Stimulated activated naive CD4-positive, alpha-beta T cell treated with Interleukin-2 at 50 U/mL for 16 hours (primary cell): ENCODE measurements around the gene AMN1.
A peak's percentile ranks its signal among the peaks of the same experiment; 100 is the strongest.
"Not testable (repeated sequence)": the region's sequence is repeated elsewhere in the genome, so short reads cannot be mapped to it uniquely, and the experiment has no call there.

Source experiments
- DNase-seq: peaks from one replicate; lab custom pipeline; 2025; lab: John Stamatoyannopoulos, UW

The AMN1 gene

DNA sequence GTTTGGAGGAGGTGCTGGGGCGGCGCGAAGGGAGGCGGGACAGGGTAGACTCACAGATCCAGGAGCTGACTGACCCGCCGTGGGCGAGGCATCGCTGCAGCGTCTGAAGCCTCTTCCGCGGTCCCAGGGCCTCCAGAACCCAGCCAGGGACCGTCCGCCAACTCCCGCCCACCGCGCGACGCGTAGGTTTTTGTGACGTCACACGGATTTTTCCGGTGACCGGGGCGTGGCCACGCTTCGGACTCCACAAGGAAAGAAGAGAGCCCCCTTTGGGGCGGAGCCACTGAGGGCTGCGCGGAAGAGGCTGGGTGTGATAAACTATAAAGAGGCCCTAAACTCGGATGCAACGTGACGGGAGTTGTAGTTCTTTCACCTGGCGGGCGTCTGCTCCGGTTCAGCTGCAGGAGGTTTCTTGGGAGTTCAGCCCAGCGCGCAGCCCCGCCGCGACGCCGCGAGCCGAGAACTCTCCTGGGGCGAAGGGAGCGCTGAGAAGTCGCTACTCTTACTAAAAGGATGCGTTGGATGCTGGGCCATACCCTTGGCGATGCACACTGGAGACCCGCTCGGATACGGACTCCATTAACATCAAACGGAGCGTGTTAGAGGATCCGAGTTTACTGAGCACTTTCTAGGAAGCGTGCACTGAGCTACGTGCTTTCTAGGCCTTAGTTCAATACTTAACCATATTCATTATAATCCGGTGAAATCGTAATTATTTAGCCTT, at the start of gene AMN1:
Gene AMN1 (minus strand): TSS at position 105 of the 724 bp plus-strand sequence. CDS start 13 bp downstream, at position 92.
- peak; percentile 97 for DNase-seq

DNA sequence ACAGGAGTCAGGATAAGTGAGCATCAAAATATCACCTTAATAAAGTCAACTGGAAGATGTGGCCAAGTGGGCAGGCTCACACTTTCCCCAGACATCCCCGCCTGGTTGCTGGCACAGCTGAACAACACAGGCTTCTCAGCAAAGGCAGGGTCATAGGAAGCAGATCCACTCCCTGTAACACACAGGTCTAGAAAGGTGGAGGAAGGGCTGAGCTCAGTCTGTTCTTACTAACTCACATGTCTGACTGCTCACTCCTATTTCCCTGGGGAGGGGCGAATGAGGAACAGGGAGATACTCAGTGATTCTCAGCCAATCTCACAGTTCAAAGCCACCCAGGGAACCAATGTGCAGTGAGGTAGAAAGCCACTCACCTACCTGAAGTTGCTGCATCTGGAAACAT, 45.0 kb upstream of the AMN1 start:
- DNase-seq: no peak

DNA sequence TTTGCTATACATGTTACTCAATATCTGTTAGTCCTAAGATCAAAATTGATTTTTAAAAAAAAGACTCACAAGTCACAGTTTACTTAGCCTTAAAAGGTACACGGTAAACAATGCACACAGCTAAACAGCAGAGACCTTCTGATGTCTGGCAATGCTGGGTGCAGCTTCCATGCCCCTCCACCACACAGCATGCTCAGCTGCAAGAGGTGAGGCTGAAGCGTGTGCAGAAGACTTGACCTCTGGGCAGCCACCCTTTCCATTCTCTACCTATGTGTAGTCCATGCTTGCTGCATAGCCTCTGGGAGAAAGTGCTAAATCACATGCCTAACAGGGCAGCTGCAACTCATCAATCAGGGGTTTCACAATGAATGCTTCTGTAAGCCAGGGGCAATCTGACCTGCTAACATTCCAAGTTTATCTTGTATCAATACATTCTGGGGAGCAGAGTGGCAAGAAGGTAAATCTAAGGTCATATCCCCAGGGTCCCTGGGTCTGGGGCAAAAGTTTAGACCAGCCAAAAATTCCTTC, 44.5 kb upstream of the AMN1 start:
- DNase-seq: no peak

DNA sequence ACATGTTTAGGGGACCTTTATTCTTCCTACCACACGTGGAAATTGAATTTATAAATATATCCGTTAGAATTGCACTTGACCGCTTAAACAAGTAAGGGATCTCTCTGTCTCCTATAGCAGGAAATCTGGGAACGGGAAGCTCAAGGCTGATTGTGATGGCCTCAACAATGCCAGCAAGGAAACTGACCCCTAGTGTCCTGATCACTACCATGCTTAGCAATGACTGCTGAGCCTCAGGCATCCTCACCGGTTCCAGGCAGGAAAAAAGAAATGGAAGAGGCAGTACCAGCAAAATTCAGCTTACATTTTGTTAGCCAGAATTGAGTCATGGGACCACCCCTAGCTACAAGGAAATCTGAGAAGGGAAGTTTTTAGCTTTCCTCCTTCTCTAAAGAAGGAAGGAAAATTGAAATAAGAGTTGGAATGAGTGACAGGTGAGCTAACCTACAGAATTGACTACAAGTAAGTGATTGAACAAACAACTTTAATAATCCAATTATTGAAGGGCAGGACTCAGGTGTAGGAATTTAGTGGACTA, 43.9 kb upstream of the AMN1 start:
- no peak for DNase-seq

DNA sequence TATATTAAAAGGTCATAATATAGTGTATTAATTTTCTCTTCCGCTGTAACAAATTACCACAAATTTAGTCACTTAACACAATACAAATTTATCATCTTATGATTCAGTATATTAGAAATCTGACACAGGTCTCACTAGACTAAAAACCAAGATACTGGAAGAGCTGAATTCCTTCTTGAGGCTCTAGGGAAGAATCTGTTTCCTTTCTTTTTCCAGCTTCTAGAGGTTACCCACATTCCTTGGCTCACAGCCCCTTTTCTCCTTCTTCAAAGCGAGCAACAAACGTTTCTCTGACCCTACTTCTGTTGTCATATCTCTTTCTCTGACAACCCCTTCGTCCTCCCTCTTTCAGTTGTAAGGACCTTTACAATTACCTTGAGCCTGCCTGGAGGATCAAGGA, 43.4 kb upstream of the AMN1 start:
- DNase-seq: no peak

DNA sequence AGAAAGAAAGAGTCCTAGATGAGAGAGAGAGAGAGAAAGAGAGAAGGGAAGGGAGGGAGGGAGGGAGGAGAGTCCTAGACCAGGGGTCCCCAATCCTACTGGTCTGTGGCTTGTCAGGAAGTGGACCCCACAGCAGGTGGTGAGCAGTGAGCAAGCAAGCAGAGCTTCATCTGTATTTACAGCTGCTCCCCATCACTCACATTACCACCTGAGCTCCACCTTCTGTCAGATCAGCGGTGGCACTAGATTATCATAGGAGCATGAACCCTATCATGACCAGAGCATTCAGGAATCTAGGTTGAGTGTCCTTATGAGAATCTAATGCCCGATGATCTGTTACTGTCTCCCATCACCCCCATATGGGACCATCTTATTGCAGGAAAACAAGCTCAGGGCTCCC, 39.2 kb upstream of the AMN1 start:
- no peak for DNase-seq

DNA sequence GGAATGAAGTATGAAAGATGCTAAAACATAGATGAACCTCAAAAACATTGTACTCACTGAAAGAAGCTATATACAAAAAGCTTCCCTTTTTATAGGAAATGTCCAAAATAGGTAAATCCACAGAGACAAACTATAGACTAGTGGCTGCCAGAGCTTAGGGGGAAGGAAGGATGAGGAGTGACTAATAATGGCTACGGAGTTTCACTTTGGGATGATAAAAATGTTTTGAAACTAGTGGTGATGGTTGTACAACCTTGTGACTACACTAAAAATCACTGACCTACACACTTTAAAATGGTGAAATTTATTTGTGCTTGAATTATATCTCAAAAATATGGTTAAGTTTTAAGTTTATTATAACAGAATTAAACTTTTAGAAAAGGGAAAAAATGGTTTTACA, 37.1 kb upstream of the AMN1 start:
- DNase-seq: no peak

DNA sequence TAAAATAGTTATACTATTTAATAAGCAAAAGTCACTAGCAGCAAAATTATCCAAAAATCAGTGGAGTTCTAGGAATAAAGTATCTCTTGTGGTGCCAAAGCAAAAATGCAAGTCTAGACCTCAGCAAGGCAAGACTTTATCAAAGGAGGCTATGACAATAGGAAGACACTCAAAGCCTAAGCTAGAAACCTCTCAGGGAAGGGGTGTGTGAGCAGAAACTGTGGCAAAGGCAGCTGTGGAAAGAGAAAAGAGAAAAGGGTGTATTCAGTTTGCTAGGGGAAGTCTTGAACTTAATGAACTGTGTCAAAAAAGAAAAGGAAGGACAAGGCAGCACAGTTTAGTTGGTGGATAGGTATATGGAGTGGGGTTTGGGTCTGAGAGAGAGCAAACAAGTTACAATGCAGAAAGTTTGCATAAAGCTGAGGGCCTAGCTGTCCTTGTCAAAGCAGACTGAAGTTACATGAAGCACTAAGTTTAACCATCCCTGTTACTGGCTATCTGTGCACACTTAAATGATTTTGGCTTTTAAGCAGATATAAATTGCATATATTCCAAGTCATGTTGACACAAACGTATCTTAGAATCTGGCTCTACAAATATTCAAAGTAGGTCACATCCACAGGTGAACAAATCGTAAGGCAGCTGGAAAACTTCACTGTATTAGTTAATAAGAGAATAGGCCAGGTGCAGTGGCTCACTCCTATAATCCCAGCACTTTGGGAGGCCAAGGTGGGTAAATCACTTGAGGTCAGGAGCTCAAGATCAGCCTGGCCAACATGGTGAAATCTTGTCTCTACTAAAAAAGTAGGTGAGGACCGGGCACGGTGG, 31.0 kb upstream of the AMN1 start:
- no peak for DNase-seq

DNA sequence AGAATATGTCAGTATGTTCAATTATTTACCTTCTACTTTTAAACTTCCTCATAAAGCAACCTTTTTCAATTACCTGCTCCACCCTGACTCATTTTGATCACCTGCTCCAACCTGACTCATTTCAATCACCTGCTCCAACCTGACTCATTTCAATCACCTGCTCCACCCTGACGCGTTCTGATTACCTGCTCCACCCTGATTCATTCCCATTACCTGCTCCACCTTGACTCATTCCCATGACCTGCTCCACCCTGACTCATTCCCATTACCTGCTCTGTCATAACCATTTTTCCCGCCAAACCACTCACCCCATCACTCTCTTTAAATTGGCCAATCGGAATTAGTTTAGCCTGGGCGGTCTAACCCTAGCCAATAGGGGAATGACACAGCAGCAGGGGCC, 29.5 kb upstream of the AMN1 start:
- DNase-seq: not testable (repeated sequence)

DNA sequence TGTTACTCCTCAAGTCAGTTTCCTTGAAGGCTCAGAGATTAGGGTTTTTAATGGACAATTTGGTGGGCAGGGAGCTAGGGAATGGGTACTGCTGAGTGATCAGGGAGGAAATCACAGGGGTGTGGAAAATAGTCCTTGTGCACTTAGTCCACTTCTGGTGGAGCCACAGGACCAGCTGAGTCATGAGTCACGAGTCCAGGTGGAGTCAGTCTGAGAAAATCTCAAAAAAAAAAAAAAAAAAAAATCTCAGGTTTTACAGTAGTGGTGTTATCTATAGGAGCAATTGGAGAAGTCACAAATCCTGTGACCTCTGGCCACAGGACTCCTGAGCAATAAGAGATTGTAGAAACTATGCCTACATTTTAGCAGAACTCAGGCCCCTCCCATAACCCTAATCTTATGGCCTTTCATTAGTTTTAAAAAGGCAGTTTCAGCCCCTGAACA, 28.2 kb upstream of the AMN1 start:
- DNase-seq: no peak

DNA sequence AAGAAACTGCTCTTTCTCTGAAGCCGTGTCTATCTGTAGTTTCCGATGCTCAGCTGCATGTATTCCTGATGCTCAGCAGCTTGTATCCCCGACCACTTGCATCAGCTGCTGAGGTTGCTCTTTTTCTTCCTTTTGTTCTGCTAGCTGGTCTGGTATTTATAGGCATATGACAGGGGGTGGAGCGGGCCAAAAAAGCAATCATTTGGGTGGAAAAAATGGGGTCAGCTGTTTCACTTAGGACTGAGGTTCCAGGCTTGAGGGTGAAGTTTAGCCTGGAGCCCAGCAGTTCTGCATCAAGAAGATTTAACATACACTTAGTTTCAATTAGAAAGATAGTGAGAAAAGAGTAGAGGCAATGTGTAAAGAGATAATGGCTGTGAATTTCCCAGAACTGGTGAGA, 23.6 kb upstream of the AMN1 start:
- no peak for DNase-seq

DNA sequence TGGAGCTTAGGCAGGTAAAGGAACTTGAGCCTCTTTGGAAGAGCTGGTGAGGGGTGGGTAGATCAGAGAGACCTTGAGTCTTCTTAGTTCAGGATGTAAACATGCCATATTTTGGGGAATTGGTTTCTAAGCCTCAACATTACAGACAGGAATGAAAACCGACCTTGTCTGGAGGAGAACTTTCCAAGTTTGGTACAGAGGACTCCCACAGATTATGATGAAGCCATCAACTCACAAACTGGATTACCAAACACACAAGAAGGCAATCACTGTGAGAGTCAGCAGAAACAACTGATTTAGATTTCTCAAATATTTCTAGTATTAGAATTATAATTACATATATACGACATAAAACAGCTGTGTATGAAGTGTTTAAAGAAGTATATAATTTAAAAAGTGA, 22.3 kb upstream of the AMN1 start:
- DNase-seq: no peak

DNA sequence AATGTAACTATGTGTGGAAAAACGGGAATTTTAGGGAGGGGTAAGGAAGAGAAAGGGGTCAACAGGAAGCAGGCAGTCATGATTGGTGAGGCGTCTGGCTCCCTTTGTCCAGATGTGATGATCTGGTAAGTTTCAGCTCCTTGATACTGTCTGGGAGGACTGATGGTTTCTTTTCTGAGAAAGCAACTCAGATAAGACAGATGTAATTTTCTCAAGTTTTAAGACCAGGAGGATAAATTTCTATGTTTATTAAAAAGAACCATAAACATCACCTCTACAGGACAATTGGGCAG, 21.9 kb upstream of the AMN1 start:
- DNase-seq: no peak

DNA sequence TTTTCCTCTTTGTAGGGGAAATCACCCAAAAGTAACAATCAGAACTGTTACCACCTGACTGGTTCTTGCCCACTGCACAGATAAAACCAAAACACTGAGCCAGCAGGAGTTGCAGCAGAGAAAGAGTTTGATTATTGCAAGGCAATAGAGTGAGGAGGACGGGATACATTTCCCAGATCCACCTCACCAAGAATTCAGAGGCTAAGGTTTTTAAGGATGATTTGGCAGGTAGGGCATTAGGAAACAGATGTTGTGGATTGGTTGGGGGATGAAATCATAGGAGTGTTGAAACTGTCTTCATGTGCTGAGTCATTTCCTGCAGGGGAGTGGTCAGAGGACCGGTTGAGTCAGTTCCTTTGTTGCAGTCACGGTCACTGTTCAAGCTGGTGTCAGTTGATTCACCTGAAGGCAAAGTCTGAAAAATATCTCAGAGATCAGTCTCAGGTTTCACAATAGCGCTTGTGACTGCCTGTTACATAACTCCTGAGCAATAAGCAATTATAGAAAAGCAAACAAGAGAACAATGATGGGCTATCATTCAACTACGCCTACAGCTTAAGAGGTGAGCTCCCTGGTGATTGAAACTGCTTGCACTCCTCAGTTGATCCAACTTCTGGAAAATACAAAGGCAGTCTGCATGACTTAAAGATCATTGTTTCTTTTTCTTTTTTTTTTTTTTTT, 20.3 kb upstream of the AMN1 start:
- peak; percentile 66 for DNase-seq

DNA sequence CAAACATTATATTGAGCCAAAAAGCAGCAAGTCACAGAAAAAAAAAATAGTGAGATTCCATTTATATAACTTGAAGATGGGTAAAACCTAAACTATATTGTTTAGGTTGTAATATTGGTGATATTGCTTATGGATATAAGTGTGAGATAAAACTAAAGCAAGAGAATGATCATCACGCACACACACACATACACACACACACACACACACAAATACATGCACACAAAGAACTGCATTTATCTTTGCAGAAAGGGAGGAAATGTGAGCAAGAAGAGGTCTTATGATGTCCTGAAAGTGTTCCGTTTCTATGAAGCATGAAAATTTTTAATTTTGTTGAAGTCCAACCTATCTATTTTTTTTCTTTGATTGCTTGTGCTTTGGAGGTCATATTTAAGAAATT, 16.4 kb upstream of the AMN1 start:
- no peak for DNase-seq

DNA sequence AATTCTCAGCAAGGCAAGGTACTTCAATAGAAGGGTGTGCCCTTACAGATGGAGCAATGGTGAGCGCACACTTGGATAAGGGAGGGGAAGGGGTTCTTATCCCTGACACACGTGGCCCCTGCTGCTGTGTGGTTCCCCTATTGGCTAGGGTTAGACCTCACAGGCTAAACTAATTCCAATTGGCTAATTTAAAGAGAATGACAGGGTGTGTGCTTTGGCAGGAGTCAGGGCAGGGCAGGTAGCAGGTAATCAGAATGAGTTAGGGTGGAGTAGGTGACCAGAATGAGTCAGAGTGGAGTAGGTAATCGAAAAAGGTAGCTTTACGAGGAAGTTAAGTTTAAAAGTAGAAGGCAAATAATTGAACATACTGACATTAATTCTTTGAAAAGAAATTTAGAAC, 15.5 kb upstream of the AMN1 start:
- not testable (repeated sequence) for DNase-seq

DNA sequence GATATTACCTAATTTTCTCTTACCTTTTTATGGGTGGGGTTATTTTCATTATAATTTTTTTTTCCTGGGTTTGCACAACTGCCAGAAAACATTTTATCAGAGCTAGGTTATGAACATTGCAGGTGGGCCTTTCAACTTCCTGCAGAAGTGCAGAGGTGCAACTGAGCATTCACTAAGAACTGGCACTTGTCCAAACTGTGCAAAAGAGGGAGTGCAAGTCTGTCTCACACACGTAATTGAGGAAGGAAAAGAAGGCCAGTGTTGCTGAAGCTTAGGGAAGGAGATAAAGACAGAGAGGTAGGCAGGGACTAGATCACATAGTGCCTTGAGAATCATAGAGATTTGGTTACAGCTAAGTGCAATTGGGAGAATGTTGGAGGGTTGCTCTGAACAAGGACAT, 14.1 kb upstream of the AMN1 start:
- no peak for DNase-seq

DNA sequence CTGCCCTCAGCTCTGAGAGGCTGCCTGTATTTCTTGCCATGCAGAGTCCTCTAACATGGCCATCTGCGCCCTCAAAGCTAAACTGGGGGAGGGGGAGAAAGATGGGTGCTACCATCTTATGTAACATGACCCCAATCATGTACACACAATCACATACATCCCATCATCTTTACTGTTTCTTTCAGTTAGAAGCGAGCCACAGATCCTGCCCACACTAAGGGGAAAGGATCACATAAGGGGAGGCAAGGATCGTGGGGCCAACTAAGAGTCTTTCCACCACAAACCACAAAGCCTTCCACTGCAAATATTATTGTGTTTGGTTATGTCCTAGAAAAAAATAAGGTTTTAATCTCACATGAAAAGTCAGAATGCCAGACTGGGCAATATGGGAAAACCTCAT, 11.8 kb upstream of the AMN1 start:
- no peak for DNase-seq

DNA sequence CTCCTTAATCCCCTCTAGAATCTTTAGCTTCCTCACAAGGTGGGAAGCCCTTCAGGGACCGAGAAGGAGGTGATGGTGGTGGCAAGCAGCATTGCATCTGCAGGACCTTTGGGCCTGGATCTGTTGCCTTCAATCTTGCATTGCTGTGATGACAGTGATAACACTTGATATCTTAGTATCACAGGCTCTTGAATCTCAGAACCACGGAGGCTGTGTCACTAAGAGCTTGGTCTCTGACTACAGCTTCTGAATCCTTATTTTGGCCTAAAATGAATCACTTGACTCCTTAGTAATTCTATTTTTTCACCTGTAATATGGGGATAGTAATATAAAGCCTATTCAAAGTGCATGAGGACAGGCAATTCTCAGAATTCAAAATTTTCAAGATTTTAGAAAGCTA, 8.9 kb upstream of the AMN1 start:
- no peak for DNase-seq

DNA sequence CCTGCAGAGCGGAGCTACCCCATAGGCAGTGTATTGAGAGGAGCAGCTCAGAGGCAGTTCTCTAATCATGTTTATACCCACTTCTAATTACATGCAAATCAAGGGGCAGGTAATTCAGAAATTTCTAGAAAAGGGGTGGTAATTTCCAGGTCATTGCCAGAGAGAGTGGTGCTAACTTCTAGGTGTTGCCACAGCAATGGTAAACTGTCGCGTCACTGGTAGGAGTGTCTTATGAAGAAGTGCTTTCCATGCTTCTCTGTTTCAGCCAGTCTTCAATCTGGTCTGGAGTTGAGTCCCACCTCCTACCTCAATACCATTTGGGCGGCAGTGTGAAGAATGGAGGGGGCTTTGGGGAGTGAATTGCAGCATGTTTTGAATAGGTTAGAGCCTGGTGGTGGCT, 8.5 kb upstream of the AMN1 start:
- no peak for DNase-seq

DNA sequence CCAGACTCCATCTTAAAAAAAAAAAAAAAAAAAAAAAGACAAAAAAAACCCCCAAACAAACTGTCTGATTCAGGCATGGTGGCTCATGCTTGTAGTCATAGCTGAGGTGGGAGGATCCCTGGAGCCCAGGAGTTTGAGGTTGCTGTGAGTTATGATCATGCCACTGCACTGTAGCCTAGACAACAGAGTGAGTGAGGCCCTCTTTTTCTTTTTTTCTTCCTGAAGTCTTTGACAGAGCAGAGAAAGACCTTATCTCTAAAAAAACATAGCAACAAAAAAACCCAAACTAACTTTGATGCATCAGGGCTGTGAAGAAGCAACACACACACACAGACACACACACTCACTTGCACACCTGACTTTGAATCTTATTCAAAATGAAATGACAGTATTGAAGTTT, 7.7 kb upstream of the AMN1 start:
- DNase-seq: peak; percentile 68

DNA sequence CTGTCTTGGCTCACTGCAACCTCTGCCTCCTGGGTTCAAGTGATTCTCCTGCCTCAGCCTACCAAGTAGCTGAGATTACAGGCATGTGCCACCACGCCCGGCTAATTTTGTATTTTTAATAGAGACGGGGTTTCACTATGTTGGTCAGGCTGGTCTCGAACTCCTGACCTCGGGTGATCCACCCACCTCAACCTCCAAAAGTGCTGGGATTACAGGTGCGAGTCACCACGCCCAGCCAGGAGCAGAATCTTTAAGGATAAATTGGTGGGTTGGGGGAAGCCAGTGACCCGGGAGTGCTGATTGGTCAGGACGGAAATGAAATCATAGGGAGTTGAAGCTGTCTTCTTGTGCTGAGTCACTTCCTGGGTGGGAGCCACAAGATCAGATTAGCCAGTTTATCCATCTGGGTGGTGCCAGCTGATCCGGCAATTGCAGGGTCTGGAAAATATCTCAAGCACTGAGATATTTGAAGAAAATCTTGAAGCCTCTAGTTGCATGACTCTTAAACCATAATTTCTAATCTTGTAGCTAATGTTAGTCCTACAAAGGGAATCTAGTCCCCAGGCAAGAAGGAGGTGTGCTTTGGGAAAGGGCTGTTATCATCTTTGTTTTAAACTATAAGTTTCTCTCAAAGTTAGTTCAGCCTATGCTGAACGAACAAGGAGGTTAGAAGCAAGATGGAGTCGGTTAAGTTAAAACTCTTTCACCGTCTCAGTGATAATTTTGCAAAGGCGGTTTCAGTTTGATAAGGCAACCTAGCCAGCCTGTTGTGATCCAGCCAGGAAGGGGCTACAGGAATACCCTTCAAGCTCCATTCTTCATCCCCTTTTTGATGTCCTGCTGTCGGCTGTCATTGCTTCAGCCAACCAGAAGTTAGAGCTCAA, 5.0 kb upstream of the AMN1 start:
- DNase-seq: peak; percentile 25
